Measurements from ENCODE around the gene EIF2S1.

The EIF2S1 gene

DNA sequence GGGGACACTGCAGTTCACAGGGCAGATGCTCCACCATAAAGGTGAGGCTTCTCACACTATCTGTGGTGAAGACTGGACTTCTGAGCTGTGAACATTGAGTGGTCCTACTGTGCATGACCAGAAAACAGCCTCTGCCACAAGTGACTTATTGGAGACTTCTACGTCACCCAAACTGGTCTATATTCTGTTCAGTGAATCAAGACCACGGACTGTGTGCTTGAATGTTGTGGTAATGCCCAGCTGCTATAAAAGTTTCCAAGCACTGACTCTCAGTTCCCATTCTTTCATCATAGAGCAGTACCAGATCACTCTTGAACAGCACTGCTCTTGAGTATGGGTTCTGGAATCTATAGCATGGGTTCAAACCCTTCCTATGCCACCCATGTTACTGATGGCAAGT lies 56.7 kb downstream of the EIF2S1 start:
- in situ Hi-C loops (cut with HindIII; ENCODE audit: low pct_ligation_motif_present, low sequenced_read_pairs): no loop called here
- no peak for TF ChIP-seq CTCF (IDR thresholded peaks at IDR 0.05; ENCODE audit: low read depth, low read length, missing control alignments)
- H3K4me3 ChIP-seq (ENCODE audit: low read depth, low read length): no peak overlapping the region
- H3K36me3 ChIP-seq (replicated peaks): no peaks in the 10 kb centered on the region
- no peak overlapping the region for H3K27ac ChIP-seq
- H3K27me3 ChIP-seq (replicated peaks): no peaks in the 10 kb centered on the region
- no peak for DNase-seq

GRCh38 chr14:67417633-67418032 lies 57.5 kb downstream of the EIF2S1 start:
- no peak for DNase-seq
- in situ Hi-C loops (cut with HindIII; ENCODE audit: low pct_ligation_motif_present, low sequenced_read_pairs): no loop called here

DNA sequence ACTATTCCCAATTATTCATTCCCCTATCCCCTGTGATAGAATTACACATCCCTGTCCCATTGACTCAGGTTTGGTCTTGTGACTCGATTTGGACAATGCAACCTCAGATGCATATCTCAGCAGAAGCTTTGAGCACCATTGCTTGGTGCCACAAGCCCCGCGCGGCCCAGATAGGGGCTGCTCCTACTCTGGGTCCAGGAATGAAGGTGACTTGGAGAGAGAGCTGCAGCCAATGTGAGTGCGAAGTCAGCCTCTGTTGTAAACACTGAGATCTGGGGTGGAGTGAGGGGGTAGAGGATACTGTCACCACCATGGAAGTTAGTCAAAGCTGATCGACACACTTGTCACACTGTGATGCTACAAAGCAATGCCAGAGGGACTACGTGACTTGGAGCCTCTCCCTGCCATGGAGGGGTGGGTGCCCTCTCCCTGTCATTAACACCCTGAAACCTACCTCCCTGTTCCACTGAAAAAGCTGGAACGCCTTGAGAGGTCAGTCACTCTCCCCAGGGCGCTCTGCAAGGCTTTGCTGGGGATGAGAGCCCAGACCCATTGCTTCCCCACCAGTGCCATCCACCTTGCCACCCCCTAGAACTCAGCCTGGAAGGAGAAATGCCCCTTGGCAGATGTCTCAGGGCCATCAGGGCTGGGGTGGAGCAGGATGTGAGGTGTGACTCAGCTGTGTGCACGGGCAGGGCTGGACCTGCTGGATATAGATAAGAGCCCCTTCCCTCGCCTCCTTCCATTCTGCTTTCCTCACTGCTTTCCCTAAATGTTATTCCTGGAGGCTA lies 58.5 kb downstream of the EIF2S1 start:
- no peak for TF ChIP-seq CTCF (IDR thresholded peaks at IDR 0.05; ENCODE audit: low read depth, low read length, missing control alignments)
- no peaks in the 10 kb centered on the region for H3K36me3 ChIP-seq (replicated peaks)
- in situ Hi-C loops (cut with HindIII; ENCODE audit: low pct_ligation_motif_present, low sequenced_read_pairs): no loop called here
- no peaks in the 10 kb centered on the region for H3K27me3 ChIP-seq (replicated peaks)
- H3K27ac ChIP-seq: no peak overlapping the region
- DNase-seq: no peak
- H3K4me3 ChIP-seq (ENCODE audit: low read depth, low read length): no peak overlapping the region

More at GRCh38 chr14:67417633-67418032, 57.5 kb downstream of the EIF2S1 start:
- Histone ChIP-seq H3K4me3 (ENCODE audit: low read depth, low read length) (no peak overlapping the region), H3K36me3 (replicated peaks) (no peaks in the 10 kb centered on the region), H3K27me3 (replicated peaks) (no peaks in the 10 kb centered on the region), H3K27ac (no peak overlapping the region)
- TF ChIP-seq CTCF (IDR thresholded peaks at IDR 0.05; ENCODE audit: low read depth, low read length, missing control alignments): no peak

GRCh38 chr14:67420102-67420739 lies 60.1 kb downstream of the EIF2S1 start:
- Histone ChIP-seq H3K4me3 (ENCODE audit: low read depth, low read length) (no peak overlapping the region), H3K36me3 (replicated peaks) (no peaks in the 10 kb centered on the region), H3K27ac (no peak overlapping the region), H3K27me3 (replicated peaks) (no peaks in the 10 kb centered on the region)
- peak; percentile 64 for TF ChIP-seq CTCF (IDR thresholded peaks at IDR 0.05; ENCODE audit: low read depth, low read length, missing control alignments)
- in situ Hi-C loops (cut with HindIII; ENCODE audit: low pct_ligation_motif_present, low sequenced_read_pairs): no loop called here
- DNase-seq: no peak

GRCh38 chr14:67421356-67422224 lies 61.5 kb downstream of the EIF2S1 start:
- in situ Hi-C loops (cut with HindIII; ENCODE audit: low pct_ligation_motif_present, low sequenced_read_pairs): no loop called here
- no peak for TF ChIP-seq CTCF (IDR thresholded peaks at IDR 0.05; ENCODE audit: low read depth, low read length, missing control alignments)
- Histone ChIP-seq H3K27me3 (replicated peaks) (no peaks in the 10 kb centered on the region), H3K27ac (no peak overlapping the region), H3K4me3 (ENCODE audit: low read depth, low read length) (no peak overlapping the region), H3K36me3 (replicated peaks) (no peaks in the 10 kb centered on the region)
- no peak for DNase-seq

All from brain microvascular endothelial cell (primary cell).